Natural killer cell (primary cell): ENCODE results near the gene MDM4. TPM values are rescaled to one million over a fixed set of nuclear protein-coding genes. Genes with fewer than 3 reads are reported as not detected.
"Not testable (repeated sequence)": the region's sequence is repeated elsewhere in the genome, so short reads cannot be mapped to it uniquely, and the experiment has no call there.

ENCODE experiments used
- ATAC-seq, 3 donors: fragments of 150-1000 bp in 2 of 3; fragments of 200-7000 bp in 1 of 3; cut with Tn5 transposase; 1 replicate in 1 of 3; 2 replicates in 2 of 3; pipeline ENCODE4 v1.10.0; 2021; ENCODE audit warnings: mild to moderate bottlenecking in 2 of 3, moderate library complexity in 2 of 3
- DNase-seq, 2 donors: peaks; one replicate each; pipeline versions ENCODE4 v3.0.0 to v3.0.0-alpha.2; 2013 to 2021; ENCODE audit warnings: mixed read lengths in 1 of 2
- H3K27ac ChIP-seq: one replicate; pipeline ENCODE4 v1.5.1; 2013; ENCODE audit warnings: mild to moderate bottlenecking, low read length
- H3K27me3 ChIP-seq: one replicate; pipeline ENCODE4 v1.6.1; 2013; ENCODE audit warnings: low read length; ENCODE audit not compliant: control insufficient read depth, insufficient read depth
- H3K36me3 ChIP-seq: one replicate; pipeline ENCODE4 v1.6.1; 2013; ENCODE audit warnings: low read length; ENCODE audit not compliant: control insufficient read depth, insufficient read depth
- H3K4me1 ChIP-seq: one replicate; pipeline ENCODE4 v1.6.1; 2013; ENCODE audit warnings: low read length; ENCODE audit not compliant: control insufficient read depth, insufficient read depth
- H3K4me3 ChIP-seq: one replicate; pipeline ENCODE4 v1.5.1; 2013; ENCODE audit warnings: low read length
- H3K9me3 ChIP-seq: one replicate; pipeline ENCODE4 v1.6.1; 2013; ENCODE audit warnings: low read length; ENCODE audit not compliant: control insufficient read depth, insufficient read depth
- H3K27ac Mint-ChIP-seq, 2 donors: one replicate each; pipeline ENCODE4 v1.8.0; 2022; ENCODE audit warnings: mild to moderate bottlenecking in 2 of 2, mixed read lengths in 2 of 2, moderate library complexity in 1 of 2
- H3K27me3 Mint-ChIP-seq, 2 donors: one replicate each; pipeline ENCODE4 v1.8.0; 2022; ENCODE audit warnings: low read depth in 2 of 2, mixed read lengths in 2 of 2
- H3K36me3 Mint-ChIP-seq: one replicate; pipeline ENCODE4 v1.8.0; 2022; ENCODE audit warnings: mixed read lengths
- H3K4me1 Mint-ChIP-seq, 2 donors: one replicate each; pipeline ENCODE4 v1.8.0; 2022; ENCODE audit warnings: mixed read lengths in 2 of 2
- H3K4me3 Mint-ChIP-seq: one replicate; pipeline ENCODE4 v1.8.0; 2022; ENCODE audit warnings: mild to moderate bottlenecking, moderate library complexity, mixed read lengths
- H3K9me3 Mint-ChIP-seq, 2 donors: one replicate each; pipeline ENCODE4 v1.8.0; 2022; ENCODE audit warnings: mixed read lengths in 2 of 2
- WGBS: methylation state at CpG from one replicate; pipeline ENCODE4 v1.1.7; 2013; ENCODE audit warnings: missing lambda C conversion rate; ENCODE audit not compliant: insufficient coverage; 5-methylcytosine and 5-hydroxymethylcytosine counted together
- intact Hi-C: fragments of 100-400 bp; cut with micrococcal nuclease; formaldehyde crosslinking; loops from one replicate; pipeline ENCODE4 v1.14.2; 2022
- total RNA-seq, 4 donors: library from RNA; stranded (reverse); fragments of 120-200 nt in 1 of 4; gene quantifications; one replicate each; pipeline versions ENCODE4 v1.2.3 to v1.2.4, GENCODE V29; 2013 to 2022
- TF ChIP-seq, protein P1 (sequence below): fragments of 200-600 bp; IDR thresholded peaks from one replicate; pipeline ENCODE4 v1.8.0; 2022; ENCODE audit warnings: antibody characterized with exemption

The MDM4 gene
- total RNA-seq, 3 donors from 2014 or later (not counting 1 experiment from before 2014, with no cell fraction given): 295 to 324 (median 296) TPM

DNA sequence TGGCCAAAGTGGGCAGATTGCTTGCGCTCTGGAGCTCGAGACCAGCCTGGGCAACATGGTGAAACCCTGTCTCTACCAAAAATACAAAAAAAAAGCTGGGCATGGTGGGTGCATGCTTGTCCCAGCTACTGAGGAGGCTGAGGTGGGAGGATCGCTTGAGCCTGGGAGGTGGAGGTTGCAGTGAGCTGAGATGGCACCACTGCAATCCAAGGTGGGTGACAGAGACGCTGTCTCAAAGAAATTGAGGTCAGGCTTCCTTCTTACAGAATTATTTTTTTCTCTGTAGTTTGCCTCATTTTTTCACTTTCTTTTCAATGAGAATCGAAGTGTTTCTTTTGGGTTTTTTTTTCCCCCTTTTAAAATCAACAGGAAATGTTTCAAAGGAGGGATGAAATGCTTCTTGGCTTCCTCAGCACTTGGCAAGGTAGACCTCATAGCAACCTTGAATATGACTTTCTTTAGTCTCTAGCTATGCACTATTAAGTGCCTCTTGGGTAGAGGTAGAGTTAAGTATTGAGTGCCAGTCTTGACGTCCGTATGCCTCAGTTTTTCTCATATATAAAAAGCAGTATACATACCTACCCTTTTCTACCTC is 40.3 kb downstream of the MDM4 start:
- H3K4me1 Mint-ChIP-seq: peaks cover 18 to 20% of the 10 kb centered on the region in 2 donors
- no peak overlapping the region for H3K4me3 Mint-ChIP-seq
- intact Hi-C loops: no loop called here
- Histone ChIP-seq H3K36me3 (peaks cover 33% of the 10 kb centered on the region), H3K27me3 (no peaks in the 10 kb centered on the region), H3K27ac (no peak overlapping the region), H3K9me3 (no peaks in the 10 kb centered on the region), H3K4me1 (no peaks in the 10 kb centered on the region), H3K4me3 (no peak overlapping the region)
- no peaks in the 10 kb centered on the region for H3K36me3 Mint-ChIP-seq
- TF ChIP-seq, protein P1, sequence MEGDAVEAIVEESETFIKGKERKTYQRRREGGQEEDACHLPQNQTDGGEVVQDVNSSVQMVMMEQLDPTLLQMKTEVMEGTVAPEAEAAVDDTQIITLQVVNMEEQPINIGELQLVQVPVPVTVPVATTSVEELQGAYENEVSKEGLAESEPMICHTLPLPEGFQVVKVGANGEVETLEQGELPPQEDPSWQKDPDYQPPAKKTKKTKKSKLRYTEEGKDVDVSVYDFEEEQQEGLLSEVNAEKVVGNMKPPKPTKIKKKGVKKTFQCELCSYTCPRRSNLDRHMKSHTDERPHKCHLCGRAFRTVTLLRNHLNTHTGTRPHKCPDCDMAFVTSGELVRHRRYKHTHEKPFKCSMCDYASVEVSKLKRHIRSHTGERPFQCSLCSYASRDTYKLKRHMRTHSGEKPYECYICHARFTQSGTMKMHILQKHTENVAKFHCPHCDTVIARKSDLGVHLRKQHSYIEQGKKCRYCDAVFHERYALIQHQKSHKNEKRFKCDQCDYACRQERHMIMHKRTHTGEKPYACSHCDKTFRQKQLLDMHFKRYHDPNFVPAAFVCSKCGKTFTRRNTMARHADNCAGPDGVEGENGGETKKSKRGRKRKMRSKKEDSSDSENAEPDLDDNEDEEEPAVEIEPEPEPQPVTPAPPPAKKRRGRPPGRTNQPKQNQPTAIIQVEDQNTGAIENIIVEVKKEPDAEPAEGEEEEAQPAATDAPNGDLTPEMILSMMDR: no peak
- ATAC-seq: no peak
- DNase-seq: peak in 1 of 2 donors; percentile 40
- 75% methylated on average over 4 of the region's 7 CpGs for WGBS
- H3K27ac Mint-ChIP-seq: peak overlapping the region; percentile 41 to 70
- H3K27me3 Mint-ChIP-seq: no peaks in the 10 kb centered on the region
- H3K9me3 Mint-ChIP-seq: no peaks in the 10 kb centered on the region

DNA sequence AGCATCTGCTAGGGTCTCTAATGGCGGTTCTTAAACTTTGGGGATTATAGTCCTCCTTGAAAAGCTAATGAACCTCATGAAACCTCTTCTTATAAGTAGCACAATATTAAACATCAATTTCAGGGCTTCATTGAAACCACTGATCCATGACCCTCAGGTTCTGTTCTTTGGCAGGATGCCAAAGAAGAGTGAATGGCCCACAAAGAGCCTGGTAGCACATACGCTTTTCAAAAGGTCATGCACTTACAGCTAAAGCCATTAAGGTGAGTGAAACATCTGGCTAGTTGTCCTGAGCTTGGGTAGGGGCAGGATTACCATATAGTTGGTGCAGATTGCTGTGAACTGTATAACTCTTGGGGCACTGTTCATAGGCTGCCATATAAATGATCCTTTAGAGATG is 42.3 kb downstream of the MDM4 start:
- Mint-ChIP-seq H3K4me1 (peaks cover 17 to 19% of the 10 kb centered on the region in 2 donors), H3K4me3 (no peak overlapping the region), H3K36me3 (no peaks in the 10 kb centered on the region), H3K27ac (no peak overlapping the region), H3K9me3 (no peaks in the 10 kb centered on the region), H3K27me3 (no peaks in the 10 kb centered on the region)
- intact Hi-C loops: no loop called here
- no peak for DNase-seq
- H3K4me3 ChIP-seq: no peak overlapping the region
- H3K36me3 ChIP-seq: peaks cover 35% of the 10 kb centered on the region
- no peaks in the 10 kb centered on the region for H3K9me3 ChIP-seq
- WGBS: 89% methylated on average over 2 of the region's 2 CpGs
- H3K27me3 ChIP-seq: no peaks in the 10 kb centered on the region
- TF ChIP-seq, protein P1: no peak
- no peak for ATAC-seq
- no peak overlapping the region for H3K27ac ChIP-seq
- H3K4me1 ChIP-seq: no peaks in the 10 kb centered on the region

- ATAC-seq, H3K4me3 Mint-ChIP-seq, intact Hi-C loops, H3K4me1 ChIP-seq, H3K36me3 Mint-ChIP-seq, H3K9me3 ChIP-seq, H3K27me3 ChIP-seq, H3K27me3 Mint-ChIP-seq, H3K27ac ChIP-seq, H3K4me3 ChIP-seq, DNase-seq, H3K9me3 Mint-ChIP-seq: not testable (repeated sequence)
- 90% methylated on average over 6 of the region's 6 CpGs for WGBS
- Mint-ChIP-seq H3K4me1 (peaks cover 24 to 29% of the 10 kb centered on the region in 2 donors), H3K27ac (peak overlapping the region; percentile 26 to 71)
- H3K36me3 ChIP-seq: peaks cover 27% of the 10 kb centered on the region
These were observed 43.8 kb downstream of the MDM4 start for GRCh38 chr1:204560002-204560401.

DNA sequence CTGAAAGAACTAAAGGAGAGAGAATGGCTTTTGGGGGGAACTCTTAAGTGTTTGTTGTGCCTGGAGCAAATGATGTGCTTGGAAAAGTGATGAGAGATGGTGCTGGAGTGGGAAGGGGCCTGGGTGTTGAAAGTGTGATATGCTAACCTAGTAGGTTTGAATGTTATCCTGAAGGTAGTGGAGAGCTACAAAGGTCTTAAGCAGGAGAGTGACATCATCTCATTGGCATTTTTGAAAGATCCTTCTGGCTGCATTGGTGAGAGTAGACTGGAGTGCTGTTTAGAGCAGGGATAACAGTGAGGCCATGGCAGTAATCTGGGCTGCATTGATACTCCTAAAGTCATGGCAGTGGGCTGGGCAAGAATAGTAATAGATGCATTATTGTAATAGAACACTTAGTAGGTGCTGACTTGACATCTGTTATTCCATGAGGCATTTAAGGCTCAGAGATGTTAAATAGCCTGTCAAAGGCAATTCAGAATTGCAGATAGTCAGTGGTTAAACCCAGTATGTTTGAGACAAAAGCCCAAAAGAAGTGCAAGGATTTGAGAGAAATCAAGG is 44.5 kb downstream of the MDM4 start:
- Mint-ChIP-seq H3K27me3 (no peaks in the 10 kb centered on the region), H3K27ac (peak overlapping the region; percentile 10 to 71), H3K9me3 (no peaks in the 10 kb centered on the region), H3K4me1 (peaks cover 30 to 35% of the 10 kb centered on the region in 2 donors), H3K36me3 (no peaks in the 10 kb centered on the region), H3K4me3 (no peak overlapping the region)
- Histone ChIP-seq H3K9me3 (no peaks in the 10 kb centered on the region), H3K27ac (no peak overlapping the region), H3K4me1 (peaks cover 10% of the 10 kb centered on the region), H3K4me3 (no peak overlapping the region), H3K27me3 (no peaks in the 10 kb centered on the region), H3K36me3 (peaks cover 32% of the 10 kb centered on the region)
- ATAC-seq (no peak), DNase-seq (no peak)
- intact Hi-C loops: no loop called here
- TF ChIP-seq, protein P1: no peak
